Fibroblast of skin of right biceps (primary cell): ENCODE measurements around the gene TMCC3.
"Not testable (repeated sequence)": the region's sequence is repeated elsewhere in the genome, so short reads cannot be mapped to it uniquely, and the experiment has no call there.

Experiments used
- DNase-seq: peaks from one replicate; pipeline ENCODE4 v3.0.0-alpha.2; 2013

Gene TMCC3

GRCh38 chr12:94633401-94633800 is 17.0 kb downstream of the TMCC3 start:
- DNase-seq = no peak

GRCh38 chr12:94631058-94631457 is 19.3 kb downstream of the TMCC3 start:
- DNase-seq = no peak

GRCh38 chr12:94628819-94629472 is 21.4 kb downstream of the TMCC3 start:
- DNase-seq = no peak

- DNase-seq = no peak
Measured at GRCh38 chr12:94628369-94628768, 22.0 kb downstream of the TMCC3 start.

GRCh38 chr12:94625531-94625930 is 24.8 kb downstream of the TMCC3 start:
- no peak for DNase-seq

- no peak for DNase-seq
Measured at GRCh38 chr12:94623161-94623920, 27.0 kb downstream of the TMCC3 start.

- peak; percentile 24 for DNase-seq
Measured at GRCh38 chr12:94622475-94622874, 27.9 kb downstream of the TMCC3 start.

- peak; percentile 44 for DNase-seq
Measured at GRCh38 chr12:94621662-94622359, 28.5 kb downstream of the TMCC3 start.

GRCh38 chr12:94620621-94621020 is 29.7 kb downstream of the TMCC3 start:
- no peak for DNase-seq

GRCh38 chr12:94618995-94619695 is 31.2 kb downstream of the TMCC3 start:
- DNase-seq = peak; percentile 94

GRCh38 chr12:94617101-94617500 is 33.3 kb downstream of the TMCC3 start:
- no peak for DNase-seq

GRCh38 chr12:94616203-94616729 is 34.1 kb downstream of the TMCC3 start:
- DNase-seq = no peak

GRCh38 chr12:94615260-94616181 is 34.8 kb downstream of the TMCC3 start:
- no peak for DNase-seq

GRCh38 chr12:94614288-94614721 is 36.1 kb downstream of the TMCC3 start:
- no peak for DNase-seq

GRCh38 chr12:94609917-94610443 is 40.4 kb downstream of the TMCC3 start:
- no peak for DNase-seq

- not testable (repeated sequence) for DNase-seq
Measured at GRCh38 chr12:94606810-94607209, 43.5 kb downstream of the TMCC3 start.

- no peak for DNase-seq
Measured at GRCh38 chr12:94604366-94604698, 46.0 kb downstream of the TMCC3 start.

- DNase-seq = no peak
Measured at GRCh38 chr12:94603434-94604365, 46.7 kb downstream of the TMCC3 start.

GRCh38 chr12:94602024-94602423 is 48.3 kb downstream of the TMCC3 start:
- no peak for DNase-seq

GRCh38 chr12:94601307-94601706 is 49.0 kb downstream of the TMCC3 start:
- DNase-seq = not testable (repeated sequence)
